Activated CD8-positive, alpha-beta T cell treated with anti-CD3 and anti-CD28 coated beads for 36 hours (primary cell): ENCODE data around the gene SYT5. TPM values are rescaled to one million over a fixed set of nuclear protein-coding genes. Genes with fewer than 3 reads are reported as not detected.
A peak's percentile ranks its signal among the peaks of the same experiment; 100 is the strongest.

Source experiments
- ATAC-seq: fragments of 200-7000 bp; cut with Tn5 transposase; one replicate; pipeline ENCODE4 v1.10.0; 2021; ENCODE audit warnings: mild to moderate bottlenecking, moderate library complexity
- CTCF ChIA-PET: fragments of 350-600 bp; sonication (Branson Sonifier 250); formaldehyde crosslinking; loops from one replicate; lab custom pipeline; 2021; ENCODE audit warnings: antibody characterized with exemption; lab: Charles Lee
- POLR2A ChIA-PET: fragments of 350-600 bp; sonication (Branson Sonifier 250); formaldehyde crosslinking; loops from one replicate; lab custom pipeline; 2021; ENCODE audit warnings: antibody characterized with exemption; lab: Charles Lee
- DNase-seq: peaks from one replicate; pipeline ENCODE4 v3.0.0-alpha.2; 2020
- H3K27ac Mint-ChIP-seq: one replicate; pipeline ENCODE4 v1.8.0; 2021; ENCODE audit warnings: mild to moderate bottlenecking, mixed read lengths
- H3K27me3 Mint-ChIP-seq: one replicate; pipeline ENCODE4 v1.8.0; 2021; ENCODE audit warnings: mixed read lengths
- H3K36me3 Mint-ChIP-seq: one replicate; pipeline ENCODE4 v1.8.0; 2021; ENCODE audit warnings: low read depth, mixed read lengths
- H3K4me1 Mint-ChIP-seq: one replicate; pipeline ENCODE4 v1.8.0; 2021; ENCODE audit warnings: low read depth, mixed read lengths
- H3K4me3 Mint-ChIP-seq: one replicate; pipeline ENCODE4 v1.8.0; 2021; ENCODE audit warnings: mild to moderate bottlenecking, moderate library complexity, mixed read lengths
- H3K9me3 Mint-ChIP-seq: one replicate; pipeline ENCODE4 v1.8.0; 2021; ENCODE audit warnings: mixed read lengths
- intact Hi-C: fragments of 100-400 bp; cut with micrococcal nuclease; formaldehyde crosslinking; loops from one replicate; pipeline ENCODE4 v1.10.0; 2022
- total RNA-seq, 2 experiments: library from RNA; stranded (reverse); gene quantifications; one replicate each; pipeline ENCODE4 v1.2.3, GENCODE V29; 2021
- TF ChIP-seq, protein P1 (sequence below): fragments of 200-600 bp; IDR thresholded peaks from one replicate; pipeline ENCODE4 v1.8.0; 2022; ENCODE audit warnings: antibody characterized with exemption, mild to moderate bottlenecking

The SYT5 gene
- total RNA-seq, 2 experiments from 2014 or later: not detected

- peaks cover 22% of the 10 kb centered on the region for H3K4me1 Mint-ChIP-seq
- H3K27ac Mint-ChIP-seq: peak overlapping the region; percentile 44
- H3K36me3 Mint-ChIP-seq: no peaks in the 10 kb centered on the region
- no peak for ATAC-seq
- TF ChIP-seq, protein P1, sequence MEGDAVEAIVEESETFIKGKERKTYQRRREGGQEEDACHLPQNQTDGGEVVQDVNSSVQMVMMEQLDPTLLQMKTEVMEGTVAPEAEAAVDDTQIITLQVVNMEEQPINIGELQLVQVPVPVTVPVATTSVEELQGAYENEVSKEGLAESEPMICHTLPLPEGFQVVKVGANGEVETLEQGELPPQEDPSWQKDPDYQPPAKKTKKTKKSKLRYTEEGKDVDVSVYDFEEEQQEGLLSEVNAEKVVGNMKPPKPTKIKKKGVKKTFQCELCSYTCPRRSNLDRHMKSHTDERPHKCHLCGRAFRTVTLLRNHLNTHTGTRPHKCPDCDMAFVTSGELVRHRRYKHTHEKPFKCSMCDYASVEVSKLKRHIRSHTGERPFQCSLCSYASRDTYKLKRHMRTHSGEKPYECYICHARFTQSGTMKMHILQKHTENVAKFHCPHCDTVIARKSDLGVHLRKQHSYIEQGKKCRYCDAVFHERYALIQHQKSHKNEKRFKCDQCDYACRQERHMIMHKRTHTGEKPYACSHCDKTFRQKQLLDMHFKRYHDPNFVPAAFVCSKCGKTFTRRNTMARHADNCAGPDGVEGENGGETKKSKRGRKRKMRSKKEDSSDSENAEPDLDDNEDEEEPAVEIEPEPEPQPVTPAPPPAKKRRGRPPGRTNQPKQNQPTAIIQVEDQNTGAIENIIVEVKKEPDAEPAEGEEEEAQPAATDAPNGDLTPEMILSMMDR: no peak
- CTCF ChIA-PET: interaction anchor here (1.6 kb wide), 1 partner anchor 8 kb away, joined by 8 read pairs; no protein-coding TSS in a partner anchor
- DNase-seq: no peak
- POLR2A ChIA-PET: interaction anchor here (1.5 kb wide), 1 partner anchor 11 kb away, joined by 5 read pairs; no protein-coding TSS in a partner anchor
- peaks cover 29% of the 10 kb centered on the region for H3K27me3 Mint-ChIP-seq
- no peak overlapping the region for H3K4me3 Mint-ChIP-seq
- intact Hi-C loops: no loop called here
- H3K9me3 Mint-ChIP-seq: peaks cover 10% of the 10 kb centered on the region
Observed at GRCh38 chr19:55152017-55152416, 28.1 kb downstream of the SYT5 start.

GRCh38 chr19:55149078-55150003, 30.7 kb downstream of the SYT5 start, which contains the start of gene TNNT1:
Gene TNNT1 (minus strand): TSS chr19:55149206. CDS start chr19:55147157, 2,049 bp downstream.
- ATAC-seq (no peak), DNase-seq (no peak)
- intact Hi-C loops: no loop called here
- Mint-ChIP-seq H3K4me3 (no peak within 1 kb of the TSS), H3K4me1 (peaks cover 16% of the 10 kb centered on the region), H3K27me3 (peaks cover 33% of the 10 kb centered on the region), H3K27ac (no peak within 1 kb of the TSS), H3K9me3 (peaks cover 10% of the 10 kb centered on the region), H3K36me3 (no peaks in the 10 kb centered on the region)
- POLR2A ChIA-PET: no interaction called here
- TF ChIP-seq, protein P1: no peak
- CTCF ChIA-PET: no interaction called here

DNA sequence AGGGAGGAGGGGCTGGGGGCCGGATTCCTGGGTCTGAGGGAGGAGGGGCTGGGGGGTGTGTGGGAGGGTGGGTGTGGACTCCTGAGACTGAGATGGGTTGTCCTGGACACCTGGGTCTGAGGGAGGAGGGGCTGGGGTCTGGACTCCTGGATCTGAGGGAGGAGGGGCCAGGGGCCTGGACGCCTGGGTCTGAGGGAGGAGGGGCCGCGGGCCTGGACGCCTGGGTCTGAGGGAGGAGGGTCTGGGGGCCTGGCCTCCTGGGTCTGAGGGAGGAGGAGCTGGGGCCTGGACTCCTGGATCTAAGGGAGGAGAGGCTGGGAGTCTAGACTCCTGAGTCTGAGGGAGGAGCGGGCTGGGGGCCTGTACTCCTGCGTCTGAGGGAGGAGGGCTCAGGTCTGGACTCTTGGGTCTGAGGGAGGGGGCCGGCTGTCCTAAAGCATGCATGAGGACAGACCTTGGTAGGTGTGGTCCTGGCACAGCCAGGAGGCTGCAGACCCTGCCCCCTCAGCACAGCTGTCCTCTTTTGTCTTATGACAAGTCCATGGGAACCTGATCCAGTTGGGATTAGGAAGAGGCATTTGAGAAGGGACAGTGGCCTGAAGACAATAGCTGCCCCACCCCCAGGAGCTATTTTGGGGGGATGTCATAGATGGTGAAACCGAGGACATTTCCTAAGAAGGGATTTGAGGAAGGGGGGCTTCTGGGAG, 32.4 kb downstream of the SYT5 start:
- POLR2A ChIA-PET: no interaction called here
- TF ChIP-seq, protein P1: no peak
- intact Hi-C loops: no loop called here
- no peak overlapping the region for H3K4me3 Mint-ChIP-seq
- no peak overlapping the region for H3K27ac Mint-ChIP-seq
- no peaks in the 10 kb centered on the region for H3K36me3 Mint-ChIP-seq
- H3K4me1 Mint-ChIP-seq: peaks cover 10% of the 10 kb centered on the region
- ATAC-seq (no peak), DNase-seq (no peak)
- peaks cover 43% of the 10 kb centered on the region for H3K27me3 Mint-ChIP-seq
- CTCF ChIA-PET: no interaction called here
- peaks cover 10% of the 10 kb centered on the region for H3K9me3 Mint-ChIP-seq

DNA sequence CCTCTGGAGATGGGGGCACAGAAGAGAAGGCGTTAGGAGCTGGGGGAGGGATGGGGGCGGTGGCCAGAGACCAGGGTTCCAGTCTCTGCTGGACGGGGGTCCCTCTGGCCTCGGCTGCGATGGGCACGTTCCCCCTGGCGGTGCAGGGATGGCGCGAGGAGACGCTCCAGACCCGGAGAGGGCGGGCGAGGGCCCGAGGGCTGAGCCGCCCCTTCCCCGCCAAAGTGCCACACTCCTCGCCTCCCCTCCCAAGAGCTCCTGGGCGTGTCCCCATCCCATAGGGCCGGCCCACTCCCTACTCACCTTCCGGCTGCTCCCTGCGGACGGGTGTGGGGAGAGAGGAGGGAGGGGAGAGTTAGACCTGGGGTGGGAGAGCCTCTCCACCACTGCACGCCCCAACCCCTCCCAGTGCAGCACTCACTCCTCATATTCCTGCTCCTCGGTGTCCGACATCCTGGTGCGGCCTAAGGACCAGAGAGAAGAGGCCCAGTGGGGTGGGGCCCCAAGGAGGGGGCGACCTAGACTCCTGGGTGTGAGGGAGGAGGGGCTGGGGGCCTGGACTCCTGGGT, 33.3 kb downstream of the SYT5 start:
- Mint-ChIP-seq H3K27me3 (peaks cover 45% of the 10 kb centered on the region), H3K36me3 (no peaks in the 10 kb centered on the region), H3K27ac (no peak overlapping the region), H3K4me1 (peaks cover 4% of the 10 kb centered on the region), H3K9me3 (peaks cover 5% of the 10 kb centered on the region), H3K4me3 (no peak overlapping the region)
- DNase-seq (no peak), ATAC-seq (no peak)
- ChIA-PET POLR2A (interaction anchor here (0.5 to 0.8 kb wide), 2 partner anchors 43 to 182 kb away, joined by 3 to 4 read pairs; no protein-coding TSS in a partner anchor), CTCF (interaction anchor here (0.7 to 1.4 kb wide), 5 partner anchors 10 to 357 kb away, joined by 3 to 6 read pairs (median 4); partner anchors contain the start of gene PPP1R12C)
- intact Hi-C loops: no loop called here
- TF ChIP-seq, protein P1: no peak
